NT2/D1 (cell line): ENCODE measurements around the gene CFAP119.

Experiments used
- YY1 ChIP-seq: IDR thresholded peaks from 2 replicates; pipeline ENCODE4 v1.6.1; 2011; ENCODE audit not compliant: insufficient read length, insufficient read depth
- ZNF274 ChIP-seq: IDR thresholded peaks from 2 replicates; pipeline ENCODE4 v1.6.1; 2011; ENCODE audit warnings: mild to moderate bottlenecking, low read depth, low read length

GRCh38 chr16:30778549-30779244, 16.8 kb upstream of the CFAP119 start:
- TF ChIP-seq ZNF274 (no peak), YY1 (no peak)
